Smooth muscle cell (in vitro differentiated cells): ENCODE results near the gene PLEKHG2. TPM values are rescaled to one million over a fixed set of nuclear protein-coding genes. Genes with fewer than 3 reads are reported as not detected.

ENCODE experiments used
- DNase-seq: peaks from one replicate; lab custom pipeline; 2025; ENCODE audit not compliant: unreplicated experiment; lab: John Stamatoyannopoulos, UW
- H2AFZ ChIP-seq: fragments of 200-600 bp; sonication (generic); 2 replicates; pipeline ENCODE4 v1.6.0; 2016; ENCODE audit warnings: antibody characterized with exemption, low read depth, mild to moderate bottlenecking
- H3F3A ChIP-seq: fragments of 200-600 bp; sonication (generic); 2 replicates; pipeline ENCODE4 v1.6.0; 2017; ENCODE audit warnings: antibody characterized with exemption, low read depth
- H3K27ac ChIP-seq: fragments of 200-600 bp; sonication (generic); 2 replicates; pipeline ENCODE4 v1.5.1; 2016; ENCODE audit warnings: low read depth, mild to moderate bottlenecking
- H3K27me3 ChIP-seq: fragments of 200-600 bp; sonication (generic); 2 replicates; pipeline ENCODE4 v1.6.1; 2016; ENCODE audit warnings: low read depth, mild to moderate bottlenecking
- H3K36me3 ChIP-seq: fragments of 200-600 bp; sonication (generic); 2 replicates; pipeline ENCODE4 v1.5.1; 2016; ENCODE audit warnings: low read depth
- H3K4me1 ChIP-seq: fragments of 200-600 bp; sonication (generic); 2 replicates; pipeline ENCODE4 v1.5.1; 2016; ENCODE audit warnings: low read depth
- H3K4me2 ChIP-seq: fragments of 200-600 bp; sonication (generic); 2 replicates; pipeline ENCODE4 v1.6.0; 2016; ENCODE audit warnings: mild to moderate bottlenecking
- H3K4me3 ChIP-seq: fragments of 200-600 bp; sonication (generic); 2 replicates; pipeline ENCODE4 v1.5.1; 2016; ENCODE audit warnings: mild to moderate bottlenecking
- H3K79me2 ChIP-seq: fragments of 200-600 bp; sonication (generic); 2 replicates; pipeline ENCODE4 v1.6.0; 2016; ENCODE audit warnings: low read depth, mild to moderate bottlenecking
- H3K9ac ChIP-seq: fragments of 200-600 bp; sonication (generic); 2 replicates; pipeline ENCODE4 v1.6.0; 2016; ENCODE audit warnings: low read depth
- H3K9me3 ChIP-seq: fragments of 200-600 bp; sonication (generic); replicated peaks from 2 replicates; pipeline ENCODE4 v1.5.1; 2016; ENCODE audit warnings: low read depth
- H4K20me1 ChIP-seq: fragments of 200-600 bp; sonication (generic); 2 replicates; pipeline ENCODE4 v1.6.0; 2016; ENCODE audit warnings: low read depth
- CTCF ChIP-seq: fragments of 200-600 bp; sonication (generic); IDR thresholded peaks from 2 replicates; pipeline ENCODE4 v1.5.1; 2017; ENCODE audit warnings: borderline replicate concordance, mild to moderate bottlenecking, antibody characterized with exemption; ENCODE audit not compliant: insufficient read depth, poor library complexity, severe bottlenecking
- WGBS: methylation state at CpG from one replicate; pipeline ENCODE4 v1.1.7; 2016; ENCODE audit warnings: low lambda C conversion rate; 5-methylcytosine and 5-hydroxymethylcytosine counted together
- polyA plus RNA-seq: library from polyadenylated mRNA; unstranded; fragments of >200 nt; fragmentation: Nextera tagmentation; extraction: Ambion mirVana; gene quantifications from 2 replicates; pipeline ENCODE4 v1.2.1, GENCODE V29; 2016
- total RNA-seq: library from RNA; depleted of rRNA; stranded (reverse); fragments of >200 nt; gene quantifications from 2 replicates; pipeline ENCODE4 v1.2.3, GENCODE V29; 2014

PLEKHG2 gene
- total and polyA plus RNA-seq, 2 experiments from 2014 or later: 33.0 to 42.2 TPM

- peaks cover 11% of the 10 kb centered on the region for H3K4me1 ChIP-seq
- H3K9me3 ChIP-seq: no peaks in the 10 kb centered on the region
- H3K27me3 ChIP-seq: no peaks in the 10 kb centered on the region
- TF ChIP-seq CTCF: no peak
- H3K4me3 ChIP-seq: peak overlapping the region; percentile 84
- H3K36me3 ChIP-seq: no peaks in the 10 kb centered on the region
- H4K20me1 ChIP-seq: peaks cover 37% of the 10 kb centered on the region
- H3K79me2 ChIP-seq: peaks cover 50% of the 10 kb centered on the region
- H3K4me2 ChIP-seq: peak overlapping the region; percentile 97
- H3K27ac ChIP-seq: peak overlapping the region; percentile 88
- 8% methylated on average over 17 of the region's 17 CpGs for WGBS
- DNase-seq: no peak
- peak overlapping the region; percentile 97 for H3K9ac ChIP-seq
- H3F3A ChIP-seq: peaks cover 9% of the 10 kb centered on the region
- H2AFZ ChIP-seq: no peak overlapping the region
These were observed 32.2 kb downstream of the PLEKHG2 start for GRCh38 chr19:39444598-39445195.

GRCh38 chr19:39445196-39446111 is 33.0 kb downstream of the PLEKHG2 start, which contains the start of gene SUPT5H:
SUPT5H (plus strand) TSS chr19:39445582; CDS start chr19:39445891, 309 bp downstream.
- Histone ChIP-seq H3K27ac (peak within 1 kb of the TSS; percentile 88), H3K27me3 (no peaks in the 10 kb centered on the region), H2AFZ (peak within 1 kb of the TSS; percentile 61), H3K9me3 (no peaks in the 10 kb centered on the region), H3K4me2 (peak within 1 kb of the TSS; percentile 97), H3K4me1 (peaks cover 11% of the 10 kb centered on the region), H3F3A (peaks cover 9% of the 10 kb centered on the region), H3K79me2 (peaks cover 57% of the 10 kb centered on the region), H3K36me3 (no peaks in the 10 kb centered on the region), H3K9ac (peak within 1 kb of the TSS; percentile 97), H3K4me3 (peak within 1 kb of the TSS; percentile 84), H4K20me1 (peaks cover 45% of the 10 kb centered on the region)
- peak; percentile 77 for DNase-seq
- no peak for TF ChIP-seq CTCF
- WGBS: under 1% methylated on average over 67 of the region's 68 CpGs

GRCh38 chr19:39446365-39447084 is 34.1 kb downstream of the PLEKHG2 start:
- H3K27ac ChIP-seq: peak overlapping the region; percentile 88
- peaks cover 56% of the 10 kb centered on the region for H4K20me1 ChIP-seq
- H3K4me1 ChIP-seq: peaks cover 11% of the 10 kb centered on the region
- H2AFZ ChIP-seq: no peak overlapping the region
- H3K9me3 ChIP-seq: no peaks in the 10 kb centered on the region
- peak overlapping the region; percentile 97 for H3K4me2 ChIP-seq
- H3K79me2 ChIP-seq: peaks cover 68% of the 10 kb centered on the region
- 91% methylated on average over 16 of the region's 16 CpGs for WGBS
- no peaks in the 10 kb centered on the region for H3K36me3 ChIP-seq
- peak overlapping the region; percentile 97 for H3K9ac ChIP-seq
- no peak for DNase-seq
- peaks cover 9% of the 10 kb centered on the region for H3F3A ChIP-seq
- TF ChIP-seq CTCF: no peak
- no peaks in the 10 kb centered on the region for H3K27me3 ChIP-seq
- peak overlapping the region; percentile 84 for H3K4me3 ChIP-seq
